AG04450 (cell line): ENCODE measurements around the gene EFTUD2. TPM values are rescaled to one million over a fixed set of nuclear protein-coding genes. Genes with fewer than 3 reads are reported as not detected.

ENCODE experiments used
- CTCF ChIA-PET: fragments of 300-600, 350-600 bp; formaldehyde crosslinking; extraction: SDS; loops from one replicate; lab custom pipeline; 2022; ENCODE audit warnings: antibody characterized with exemption, inconsistent platforms; lab: Charles Lee
- POLR2A ChIA-PET: fragments of 350-600 bp; formaldehyde crosslinking; extraction: SDS; loops from one replicate; lab custom pipeline; 2021; ENCODE audit warnings: antibody characterized with exemption, inconsistent platforms; lab: Yijun Ruan, JAX
- DNase-seq: peaks from one replicate; pipeline ENCODE4 v3.0.0-alpha.2; 2011; ENCODE audit warnings: low read depth, low spot score
- H3K27ac ChIP-seq: one replicate; pipeline ENCODE4 v1.5.1; 2012; ENCODE audit warnings: low read depth, low read length, control low read depth
- H3K27me3 ChIP-seq: one replicate; pipeline ENCODE4 v1.6.0; 2012; ENCODE audit warnings: low read length; ENCODE audit not compliant: control insufficient read depth, insufficient read depth
- H3K4me3 ChIP-seq: 2 replicates; pipeline ENCODE4 v1.5.1; 2011; ENCODE audit warnings: mild to moderate bottlenecking, low read depth, low read length, control low read depth
- H3K9me3 ChIP-seq: 2 replicates; pipeline ENCODE4 v1.5.1; 2012; ENCODE audit warnings: low read length; ENCODE audit not compliant: control insufficient read depth, insufficient read depth
- CTCF ChIP-seq: IDR thresholded peaks from 2 replicates; pipeline ENCODE4 v1.5.1; 2011; ENCODE audit warnings: low read depth, low read length, control low read depth, inconsistent platforms
- polyA plus RNA-seq: library from polyadenylated mRNA; depleted of rRNA; stranded (reverse); fragments of >200 nt; gene quantifications from 2 replicates; pipeline ENCODE4 v1.2.3, GENCODE V29; 2011

Gene EFTUD2
- polyA plus RNA-seq, 1 experiment, result 147 TPM

GRCh38 chr17:44877121-44877520 lies 22.1 kb downstream of the EFTUD2 start:
- no peaks in the 10 kb centered on the region for H3K27me3 ChIP-seq
- H3K9me3 ChIP-seq, result no peaks in the 10 kb centered on the region
- H3K4me3 ChIP-seq, result no peak overlapping the region
- CTCF ChIA-PET, result interaction anchor here (0.8 to 3.7 kb wide), 5 partner anchors 10 to 258 kb away, joined by 3 to 62 read pairs (median 27); partner anchors contain the start of gene ACBD4
- no peak for TF ChIP-seq CTCF
- H3K27ac ChIP-seq, result no peak overlapping the region
- POLR2A ChIA-PET, result no interaction called here
- DNase-seq, result no peak

GRCh38 chr17:44875761-44876160 lies 23.5 kb downstream of the EFTUD2 start:
- ChIA-PET POLR2A (no interaction called here), CTCF (interaction anchor here (3.4 kb wide), 1 partner anchor 11 kb away, joined by 11 read pairs; no protein-coding TSS in a partner anchor)
- H3K9me3 ChIP-seq, result no peaks in the 10 kb centered on the region
- TF ChIP-seq CTCF, result no peak
- no peak for DNase-seq
- no peak overlapping the region for H3K4me3 ChIP-seq
- no peaks in the 10 kb centered on the region for H3K27me3 ChIP-seq
- H3K27ac ChIP-seq, result no peak overlapping the region

GRCh38 chr17:44872131-44872768 lies 27.0 kb downstream of the EFTUD2 start:
- no peak overlapping the region for H3K4me3 ChIP-seq
- no peaks in the 10 kb centered on the region for H3K27me3 ChIP-seq
- TF ChIP-seq CTCF, result no peak
- H3K9me3 ChIP-seq, result no peaks in the 10 kb centered on the region
- H3K27ac ChIP-seq, result no peak overlapping the region
- POLR2A ChIA-PET, result no interaction called here
- CTCF ChIA-PET, result no interaction called here
- DNase-seq, result no peak

GRCh38 chr17:44871556-44871955 lies 27.7 kb downstream of the EFTUD2 start:
- TF ChIP-seq CTCF, result no peak
- ChIA-PET CTCF (no interaction called here), POLR2A (no interaction called here)
- H3K9me3 ChIP-seq, result no peaks in the 10 kb centered on the region
- H3K4me3 ChIP-seq, result no peak overlapping the region
- H3K27me3 ChIP-seq, result no peaks in the 10 kb centered on the region
- H3K27ac ChIP-seq, result no peak overlapping the region
- no peak for DNase-seq

- Histone ChIP-seq H3K27me3 (no peaks in the 10 kb centered on the region), H3K27ac (no peak overlapping the region), H3K9me3 (no peaks in the 10 kb centered on the region), H3K4me3 (no peak overlapping the region)
- CTCF ChIA-PET, result interaction anchor here (1.0 to 10.1 kb wide), 5 partner anchors 10 to 152 kb away, joined by 3 to 136 read pairs (median 62); no protein-coding TSS in a partner anchor
- POLR2A ChIA-PET, result interaction anchor here (0.7 kb wide), 1 partner anchor 74 kb away, joined by 11 read pairs; no protein-coding TSS in a partner anchor
- TF ChIP-seq CTCF, result no peak
- no peak for DNase-seq
These were observed 31.4 kb downstream of the EFTUD2 start for GRCh38 chr17:44867841-44868240.
